Thyroid gland (tissue), 4 donors: Measurements from ENCODE around the gene BCAS3.

ENCODE experiments used
- CTCF ChIP-seq, 6 experiments: fragments of 200-600 bp in 3 of 6; fragments of 450-650 bp in 3 of 6; sonication (generic) in 3 of 6; IDR thresholded peaks; one replicate each; pipeline ENCODE4 v1.5.1; 2016 to 2019; ENCODE audit warnings: antibody characterized with exemption in 6 of 6, mild to moderate bottlenecking in 2 of 6, inconsistent platforms in 1 of 6, moderate library complexity in 1 of 6
- POLR2A ChIP-seq, 2 donors: fragments of 450-650 bp; IDR thresholded peaks; one replicate each; pipeline ENCODE4 v1.6.1; 2017; ENCODE audit warnings: antibody characterized with exemption in 2 of 2, mild to moderate bottlenecking in 2 of 2, moderate library complexity in 1 of 2

- TF ChIP-seq CTCF (IDR thresholded peaks at IDR 0.05) (no peak), POLR2A (IDR thresholded peaks at IDR 0.05) (no peak)
Measured at GRCh38 chr17:61048376-61049106, 370.9 kb downstream of the BCAS3 start.
